Activated naive CD4-positive, alpha-beta T cell treated with anti-CD3 and anti-CD28 coated beads, Interleukin-2, amount 50 U/mL, for 72 hours (primary cell): ENCODE measurements around the gene SP1. TPM values are rescaled to one million over a fixed set of nuclear protein-coding genes. Genes with fewer than 3 reads are reported as not detected.
"Not testable (repeated sequence)": the region's sequence is repeated elsewhere in the genome, so short reads cannot be mapped to it uniquely, and the experiment has no call there.

Experiments
- ATAC-seq, 2 donors: fragments of 150-1000 bp; cut with Tn5 transposase; 2 replicates each; pipeline ENCODE4 v1.10.0; 2021; ENCODE audit warnings: mild to moderate bottlenecking in 2 of 2, moderate library complexity in 2 of 2
- DNase-seq, 2 donors: peaks; one replicate each; pipeline ENCODE4 v3.0.0; 2021 to 2022; ENCODE audit warnings: low spot score in 2 of 2
- H3K27ac Mint-ChIP-seq, 2 donors: one replicate each; pipeline ENCODE4 v1.8.0; 2022; ENCODE audit warnings: mild to moderate bottlenecking in 2 of 2, mixed read lengths in 2 of 2
- H3K36me3 Mint-ChIP-seq, 2 donors: one replicate each; pipeline ENCODE4 v1.8.0; 2022; ENCODE audit warnings: mixed read lengths in 2 of 2
- H3K9me3 Mint-ChIP-seq, 2 donors: one replicate each; pipeline ENCODE4 v1.8.0; 2022; ENCODE audit warnings: mixed read lengths in 2 of 2
- total RNA-seq, 2 donors: library from RNA; stranded (reverse); gene quantifications; one replicate each; pipeline ENCODE4 v1.2.3, GENCODE V29; 2022

Gene SP1
- total RNA-seq, 2 donors from 2014 or later, result 86.0 to 156 TPM

GRCh38 chr12:53347905-53348304, 32.1 kb upstream of the SP1 start:
- H3K9me3 Mint-ChIP-seq, result no peaks in the 10 kb centered on the region
- H3K27ac Mint-ChIP-seq, result no peak overlapping the region
- H3K36me3 Mint-ChIP-seq, result no peaks in the 10 kb centered on the region
- ATAC-seq (no peak), DNase-seq (no peak)

DNA sequence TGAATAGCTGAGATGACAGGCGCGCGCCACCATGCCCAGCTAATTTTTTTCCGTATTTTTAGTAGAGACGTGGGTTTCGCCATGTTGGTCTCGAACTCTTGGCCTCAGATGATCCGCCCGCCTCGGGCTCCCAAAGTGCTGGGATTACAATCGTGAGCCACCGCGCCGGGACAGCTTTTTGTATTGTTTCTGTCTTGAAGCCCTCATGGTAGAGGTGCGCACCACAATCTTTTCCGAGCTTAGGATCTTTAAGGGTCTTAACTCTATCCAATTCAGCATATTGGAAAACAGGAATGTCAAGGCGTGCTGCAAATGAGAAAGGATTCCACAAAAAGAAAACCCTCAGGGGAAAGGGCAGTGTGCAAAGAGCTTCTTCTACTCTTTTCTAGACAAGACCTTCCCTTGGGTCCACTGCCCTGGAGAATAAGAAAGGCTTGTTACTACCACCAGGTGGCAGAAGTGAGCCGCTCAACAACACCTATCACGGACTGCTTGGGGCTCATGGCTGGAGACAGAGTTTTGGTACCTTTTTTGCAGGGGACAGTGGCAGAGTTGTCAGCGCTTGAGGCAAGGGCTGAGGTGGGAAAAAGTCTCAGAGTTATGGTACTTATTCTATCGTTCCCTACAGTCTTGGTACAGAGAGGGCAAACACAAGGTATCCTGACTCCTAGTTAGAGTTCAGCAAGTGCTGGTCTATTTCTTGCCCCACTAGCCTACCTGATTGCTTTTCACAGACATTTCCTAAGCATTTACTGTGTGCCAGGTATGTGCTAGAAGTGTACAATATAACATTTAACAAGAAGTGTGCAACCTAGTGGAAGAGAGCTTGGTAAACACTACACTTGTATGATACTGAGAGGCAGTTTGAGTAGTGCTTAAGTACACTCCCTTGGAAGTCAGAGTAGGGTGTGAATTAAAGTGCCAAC, 27.4 kb upstream of the SP1 start:
- no peaks in the 10 kb centered on the region for H3K36me3 Mint-ChIP-seq
- H3K27ac Mint-ChIP-seq, result peak overlapping the region in 1 of 2 donors; percentile 3
- DNase-seq (peak; percentile 81 to 82), ATAC-seq (peak; percentile 99 to 100)
- no peaks in the 10 kb centered on the region for H3K9me3 Mint-ChIP-seq

GRCh38 chr12:53353257-53353655, 26.7 kb upstream of the SP1 start:
- ATAC-seq (peak in 1 of 2 donors; percentile 46), DNase-seq (no peak)
- H3K27ac Mint-ChIP-seq, result no peak overlapping the region
- H3K9me3 Mint-ChIP-seq, result no peaks in the 10 kb centered on the region
- H3K36me3 Mint-ChIP-seq, result no peaks in the 10 kb centered on the region

GRCh38 chr12:53355121-53355520, 24.9 kb upstream of the SP1 start:
- ATAC-seq (no peak), DNase-seq (no peak)
- no peaks in the 10 kb centered on the region for H3K9me3 Mint-ChIP-seq
- no peak overlapping the region for H3K27ac Mint-ChIP-seq
- H3K36me3 Mint-ChIP-seq, result no peaks in the 10 kb centered on the region

DNA sequence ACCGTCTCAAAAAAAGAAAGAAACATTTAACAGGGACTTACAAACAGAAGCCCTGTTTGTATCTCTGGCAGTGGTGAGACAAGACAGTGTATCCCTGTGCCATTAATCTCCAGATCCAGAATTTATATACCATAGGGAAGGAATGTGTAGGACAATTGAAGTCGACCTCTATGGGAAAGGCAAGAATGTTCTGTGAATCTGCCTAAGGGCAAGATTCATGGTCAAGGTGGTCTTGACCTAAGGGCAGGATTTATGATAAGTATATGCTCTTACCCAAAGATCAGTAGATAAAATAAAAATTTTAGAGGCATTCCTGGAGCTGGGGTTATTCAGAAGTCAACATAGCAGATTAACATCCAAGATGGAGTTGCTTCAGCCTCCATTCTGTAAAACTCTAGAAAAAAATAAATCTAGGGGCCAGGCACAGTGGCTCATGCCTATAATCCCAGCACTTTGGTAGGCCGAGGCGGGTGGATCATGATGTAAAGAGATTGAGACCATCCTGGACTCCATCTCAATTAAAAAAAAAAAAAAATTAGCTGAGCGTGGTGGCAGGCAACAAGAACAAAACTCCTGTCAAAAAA, 21.0 kb upstream of the SP1 start:
- DNase-seq, result no peak
- ATAC-seq, result no peak
- Mint-ChIP-seq H3K9me3 (no peaks in the 10 kb centered on the region), H3K36me3 (no peaks in the 10 kb centered on the region), H3K27ac (no peak overlapping the region)

- not testable (repeated sequence) for H3K36me3 Mint-ChIP-seq, DNase-seq, ATAC-seq, H3K27ac Mint-ChIP-seq, H3K9me3 Mint-ChIP-seq
Observed at GRCh38 chr12:53361638-53362037, 18.3 kb upstream of the SP1 start.

DNA sequence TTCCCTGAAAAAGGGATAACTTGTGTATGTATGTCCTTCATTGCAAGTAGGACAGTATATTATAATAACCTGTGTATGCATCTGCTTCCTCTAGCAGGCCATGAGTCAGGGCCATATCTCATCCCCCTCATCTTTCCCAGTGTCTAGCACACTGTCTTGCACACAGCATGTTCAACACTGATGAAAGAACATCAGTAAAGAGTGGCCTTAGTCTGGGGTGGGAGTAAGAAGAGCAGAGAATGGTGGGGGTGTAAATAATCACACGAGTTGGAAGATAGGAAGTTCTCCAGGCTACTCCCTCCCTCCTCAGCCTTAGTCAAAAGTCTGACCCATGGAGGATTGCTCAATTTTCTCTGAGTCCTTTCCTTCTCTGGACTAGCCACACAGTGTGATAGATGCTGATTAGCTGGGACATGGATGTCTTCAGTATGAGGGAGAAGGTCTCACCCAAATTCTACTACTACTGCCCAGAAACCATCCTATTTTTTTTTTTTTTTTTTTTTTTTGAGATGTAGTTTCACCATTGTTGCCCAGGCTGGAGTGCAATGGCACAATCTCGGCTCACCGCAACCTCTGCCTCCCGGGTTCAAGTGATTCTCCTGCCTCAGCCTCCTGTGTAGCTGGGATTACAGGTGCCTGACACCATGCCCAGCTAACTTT, 14.6 kb upstream of the SP1 start:
- Mint-ChIP-seq H3K27ac (peak overlapping the region; percentile 79 to 93), H3K9me3 (peaks cover 0 to 4% of the 10 kb centered on the region in 2 donors), H3K36me3 (no peaks in the 10 kb centered on the region)
- peak in 1 of 2 donors; percentile 54 for ATAC-seq
- no peak for DNase-seq

DNA sequence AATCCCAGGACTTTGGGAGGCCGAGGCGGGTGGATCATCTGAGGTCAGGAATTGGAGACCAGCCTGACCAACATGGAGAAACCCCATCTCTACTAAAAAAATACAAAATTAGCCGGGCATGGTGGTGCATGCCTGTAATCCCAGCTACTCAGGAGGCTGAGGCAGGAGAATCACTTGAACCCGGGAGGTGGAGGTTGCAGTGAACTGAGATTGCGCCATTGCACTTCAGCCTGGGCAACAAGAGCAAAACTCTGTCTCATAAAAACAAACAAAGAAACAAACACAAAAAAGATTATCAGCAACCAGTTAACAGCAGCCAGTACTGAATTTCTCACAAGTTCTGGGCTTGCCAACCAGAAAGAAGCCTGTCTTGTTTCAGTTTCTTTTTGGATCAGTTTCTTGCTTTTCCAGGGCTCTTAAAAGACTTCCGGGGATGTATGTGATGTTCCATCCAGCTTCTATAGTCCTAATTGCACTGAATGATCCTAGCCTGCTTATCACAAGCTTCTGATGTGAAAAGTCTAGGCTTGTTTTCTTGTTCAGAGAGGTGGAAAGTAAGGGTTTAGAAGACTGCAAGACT, 6.3 kb upstream of the SP1 start:
- H3K9me3 Mint-ChIP-seq, H3K36me3 Mint-ChIP-seq, DNase-seq, ATAC-seq: not testable (repeated sequence)
- peak overlapping the region in 1 of 2 donors; percentile 70 for H3K27ac Mint-ChIP-seq

- H3K27ac Mint-ChIP-seq, result peak overlapping the region in 1 of 2 donors; percentile 70
- DNase-seq, H3K36me3 Mint-ChIP-seq, H3K9me3 Mint-ChIP-seq, ATAC-seq: not testable (repeated sequence)
Observed at GRCh38 chr12:53374277-53374676, 5.7 kb upstream of the SP1 start.

DNA sequence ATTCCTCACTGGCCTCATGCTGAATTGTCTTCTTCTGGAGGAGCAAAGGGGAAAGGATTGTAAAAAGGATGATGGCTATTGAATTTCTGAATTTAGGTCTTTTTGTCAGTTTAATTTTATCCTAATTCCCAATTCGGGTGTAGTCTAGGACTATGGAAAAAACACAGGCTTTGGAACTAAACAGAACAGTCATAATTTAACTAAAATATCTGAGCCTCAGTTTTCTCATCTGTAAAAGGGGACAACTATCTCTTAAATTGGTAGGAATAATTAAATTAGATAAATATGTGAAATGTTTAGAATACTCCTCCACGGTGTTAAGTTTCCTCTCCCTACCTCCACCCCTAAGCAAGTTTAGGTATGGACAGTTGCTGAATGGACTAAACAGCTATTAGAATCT, 3.2 kb upstream of the SP1 start:
- ATAC-seq (no peak), DNase-seq (no peak)
- no peaks in the 10 kb centered on the region for H3K9me3 Mint-ChIP-seq
- H3K36me3 Mint-ChIP-seq, result peaks cover 8 to 11% of the 10 kb centered on the region in 2 donors
- peak overlapping the region in 1 of 2 donors; percentile 39 for H3K27ac Mint-ChIP-seq

DNA sequence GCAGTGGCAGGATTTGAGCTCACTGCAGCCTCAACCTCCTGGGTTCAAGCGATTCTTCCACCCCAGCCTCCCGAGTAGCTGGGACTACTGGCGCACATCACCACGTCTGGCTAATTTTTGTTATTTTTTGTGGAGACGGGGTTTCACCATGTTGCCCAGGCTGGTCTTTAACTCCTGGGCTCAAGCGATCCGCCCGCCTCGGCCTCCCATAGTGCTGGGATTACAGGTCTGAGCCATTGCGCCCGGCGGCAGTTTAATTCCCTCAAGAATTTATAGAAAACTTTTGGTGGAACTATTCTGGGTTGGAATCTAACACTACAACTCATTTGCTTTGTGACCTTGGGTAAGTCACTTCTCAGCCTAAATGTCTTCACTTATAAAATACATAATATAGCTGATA, 1.8 kb upstream of the SP1 start:
- H3K9me3 Mint-ChIP-seq, result no peaks in the 10 kb centered on the region
- no peak for DNase-seq
- no peak overlapping the region for H3K27ac Mint-ChIP-seq
- peaks cover 22 to 26% of the 10 kb centered on the region in 2 donors for H3K36me3 Mint-ChIP-seq
- ATAC-seq, result no peak

DNA sequence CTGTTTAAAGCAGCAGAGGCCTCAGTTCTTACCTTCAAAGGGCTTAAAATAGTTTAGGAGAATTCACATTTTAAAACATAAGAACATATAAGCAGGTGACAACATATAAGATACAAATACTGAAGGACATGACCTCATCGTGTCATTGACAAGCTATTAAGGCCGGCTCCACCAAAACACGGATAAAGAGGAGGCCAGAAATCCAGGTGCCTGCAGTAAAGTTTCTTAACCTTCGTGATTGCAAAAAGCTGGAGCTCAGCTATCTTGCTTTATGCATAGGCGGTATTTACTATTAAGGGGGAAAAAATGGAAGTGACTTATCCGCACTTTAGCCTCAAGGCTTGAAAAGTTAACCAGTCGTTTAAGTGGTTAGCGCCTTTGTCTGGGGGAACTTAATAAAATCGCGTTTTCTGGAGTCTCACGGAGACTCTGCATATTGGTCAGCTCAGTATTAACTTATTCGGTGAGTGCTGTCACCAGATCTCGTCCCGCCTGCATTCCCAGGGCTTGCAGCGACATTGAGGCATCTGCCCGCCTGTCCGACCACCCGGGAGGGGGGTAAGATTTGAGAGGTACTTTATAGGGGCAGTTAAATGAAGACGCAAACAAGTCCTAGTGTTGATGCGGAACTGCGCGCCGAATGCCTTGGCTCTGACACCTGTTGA, 1.1 kb upstream of the SP1 start:
- H3K36me3 Mint-ChIP-seq, result peaks cover 29 to 31% of the 10 kb centered on the region in 2 donors
- DNase-seq, result no peak
- no peaks in the 10 kb centered on the region for H3K9me3 Mint-ChIP-seq
- H3K27ac Mint-ChIP-seq, result no peak overlapping the region
- no peak for ATAC-seq

DNA sequence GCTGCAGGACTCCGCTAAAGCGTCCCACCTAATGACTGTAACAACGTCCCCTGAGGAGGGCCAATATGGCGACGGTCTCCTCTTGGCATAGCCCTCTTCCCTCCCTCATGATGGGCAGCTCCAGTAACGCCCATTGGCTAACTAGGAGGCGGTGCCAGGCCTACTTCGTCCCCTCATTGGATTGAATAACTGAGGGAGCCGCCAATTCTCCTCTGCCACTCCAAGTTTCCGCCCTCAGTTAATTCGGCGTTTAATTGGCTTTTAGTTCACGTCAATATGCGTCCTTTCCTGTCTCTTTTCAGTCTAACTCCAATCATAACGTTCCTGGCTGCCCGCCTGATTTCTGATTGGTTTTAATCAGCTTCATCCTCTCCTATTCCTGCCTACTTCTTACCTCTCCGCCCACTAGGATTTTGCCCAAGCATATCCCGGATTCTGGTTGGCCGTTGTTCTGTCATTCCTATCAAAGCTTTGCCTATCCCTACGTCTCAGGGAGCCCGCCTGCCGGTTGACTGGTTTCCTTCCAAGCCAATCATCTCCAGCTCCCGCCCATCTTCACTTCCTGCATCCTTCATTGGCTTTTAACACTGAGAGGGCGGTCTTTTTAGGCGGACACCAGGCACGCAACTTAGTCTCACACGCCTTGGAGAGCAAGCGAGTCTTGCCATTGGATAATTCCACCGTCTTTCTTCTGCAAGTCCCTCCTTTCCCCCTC, 430 bp upstream of the SP1 start:
- H3K36me3 Mint-ChIP-seq, result peaks cover 31 to 36% of the 10 kb centered on the region in 2 donors
- ATAC-seq (peak; percentile 80 to 81), DNase-seq (peak; percentile 98 to 99)
- H3K27ac Mint-ChIP-seq, result no peak overlapping the region
- no peaks in the 10 kb centered on the region for H3K9me3 Mint-ChIP-seq

- H3K9me3 Mint-ChIP-seq, result no peaks in the 10 kb centered on the region
- H3K36me3 Mint-ChIP-seq, result peaks cover 31 to 42% of the 10 kb centered on the region in 2 donors
- no peak for DNase-seq
- H3K27ac Mint-ChIP-seq, result peak overlapping the region; percentile 83 to 88
- no peak for ATAC-seq
Observed at GRCh38 chr12:53380794-53381730, 1.1 kb downstream of the SP1 start.
